Measurements from ENCODE around the gene DIP2C.

DNA sequence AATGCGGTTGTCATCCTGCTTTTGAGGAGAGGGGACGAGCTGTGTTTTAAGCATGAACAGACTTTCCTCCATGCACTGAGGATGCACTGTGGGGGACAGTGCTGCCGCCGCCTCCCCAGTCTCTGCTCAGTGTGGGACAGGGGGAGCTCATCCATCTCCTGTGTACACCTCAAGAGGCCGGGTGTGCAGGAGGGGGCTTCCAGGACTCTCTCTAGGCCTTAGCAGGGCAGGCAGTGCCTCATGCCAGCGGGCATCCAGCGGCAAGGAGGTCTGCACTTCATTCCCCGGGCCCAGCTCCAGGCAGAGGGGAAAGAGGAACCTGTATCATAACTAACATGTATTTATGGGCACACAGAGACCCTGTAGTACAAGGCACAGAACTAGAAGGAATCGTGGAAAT lies 89.7 kb downstream of the DIP2C start:
- TF ChIP-seq, protein P1, sequence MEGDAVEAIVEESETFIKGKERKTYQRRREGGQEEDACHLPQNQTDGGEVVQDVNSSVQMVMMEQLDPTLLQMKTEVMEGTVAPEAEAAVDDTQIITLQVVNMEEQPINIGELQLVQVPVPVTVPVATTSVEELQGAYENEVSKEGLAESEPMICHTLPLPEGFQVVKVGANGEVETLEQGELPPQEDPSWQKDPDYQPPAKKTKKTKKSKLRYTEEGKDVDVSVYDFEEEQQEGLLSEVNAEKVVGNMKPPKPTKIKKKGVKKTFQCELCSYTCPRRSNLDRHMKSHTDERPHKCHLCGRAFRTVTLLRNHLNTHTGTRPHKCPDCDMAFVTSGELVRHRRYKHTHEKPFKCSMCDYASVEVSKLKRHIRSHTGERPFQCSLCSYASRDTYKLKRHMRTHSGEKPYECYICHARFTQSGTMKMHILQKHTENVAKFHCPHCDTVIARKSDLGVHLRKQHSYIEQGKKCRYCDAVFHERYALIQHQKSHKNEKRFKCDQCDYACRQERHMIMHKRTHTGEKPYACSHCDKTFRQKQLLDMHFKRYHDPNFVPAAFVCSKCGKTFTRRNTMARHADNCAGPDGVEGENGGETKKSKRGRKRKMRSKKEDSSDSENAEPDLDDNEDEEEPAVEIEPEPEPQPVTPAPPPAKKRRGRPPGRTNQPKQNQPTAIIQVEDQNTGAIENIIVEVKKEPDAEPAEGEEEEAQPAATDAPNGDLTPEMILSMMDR (conservative IDR thresholded peaks at IDR 0.05; ENCODE audit: low read length) = no peak
- no peak for TF ChIP-seq EZH2phosphoT487 (IDR thresholded peaks at IDR 0.05; ENCODE audit: borderline replicate concordance)

Data from Loucy (cell line).